HCT116 (cell line): Measurements from ENCODE around the gene SMC6.

Source experiments
- EZH2phosphoT487 ChIP-seq: fragments of 200-600 bp; IDR thresholded peaks from 2 replicates; pipeline ENCODE4 v1.6.1; 2018; ENCODE audit warnings: antibody characterized with exemption, borderline replicate concordance
- TF ChIP-seq, protein P1 (sequence below), 3 experiments: fragments of 200-600 bp in 1 of 3; sonication (generic) in 1 of 3; IDR thresholded peaks in 2 of 3; conservative IDR thresholded peaks in 1 of 3; 2 replicates each; pipeline ENCODE4 v1.5.1; 2012 to 2017; ENCODE audit warnings: low read depth in 2 of 3, low read length in 2 of 3, antibody characterized with exemption in 1 of 3, borderline replicate concordance in 1 of 3, control low read depth in 1 of 3, mild to moderate bottlenecking in 1 of 3, mixed read lengths in 1 of 3, mixed run types in 1 of 3, moderate library complexity in 1 of 3; ENCODE audit not compliant: insufficient read depth in 1 of 3

- TF ChIP-seq, protein P1, sequence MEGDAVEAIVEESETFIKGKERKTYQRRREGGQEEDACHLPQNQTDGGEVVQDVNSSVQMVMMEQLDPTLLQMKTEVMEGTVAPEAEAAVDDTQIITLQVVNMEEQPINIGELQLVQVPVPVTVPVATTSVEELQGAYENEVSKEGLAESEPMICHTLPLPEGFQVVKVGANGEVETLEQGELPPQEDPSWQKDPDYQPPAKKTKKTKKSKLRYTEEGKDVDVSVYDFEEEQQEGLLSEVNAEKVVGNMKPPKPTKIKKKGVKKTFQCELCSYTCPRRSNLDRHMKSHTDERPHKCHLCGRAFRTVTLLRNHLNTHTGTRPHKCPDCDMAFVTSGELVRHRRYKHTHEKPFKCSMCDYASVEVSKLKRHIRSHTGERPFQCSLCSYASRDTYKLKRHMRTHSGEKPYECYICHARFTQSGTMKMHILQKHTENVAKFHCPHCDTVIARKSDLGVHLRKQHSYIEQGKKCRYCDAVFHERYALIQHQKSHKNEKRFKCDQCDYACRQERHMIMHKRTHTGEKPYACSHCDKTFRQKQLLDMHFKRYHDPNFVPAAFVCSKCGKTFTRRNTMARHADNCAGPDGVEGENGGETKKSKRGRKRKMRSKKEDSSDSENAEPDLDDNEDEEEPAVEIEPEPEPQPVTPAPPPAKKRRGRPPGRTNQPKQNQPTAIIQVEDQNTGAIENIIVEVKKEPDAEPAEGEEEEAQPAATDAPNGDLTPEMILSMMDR (IDR thresholded peaks at IDR 0.05 in 2 of 3, conservative IDR thresholded peaks at IDR 0.05 in 1 of 3; ENCODE audit: borderline replicate concordance in 1 of 3, insufficient read depth in 1 of 3, low read depth in 2 of 3, low read length in 2 of 3), result no peak
- TF ChIP-seq EZH2phosphoT487, result no peak
Measured at GRCh38 chr2:17795309-17795708, 41.7 kb upstream of the SMC6 start.
